Measurements from ENCODE around the gene FHAD1.
"Not testable (repeated sequence)": the region's sequence is repeated elsewhere in the genome, so short reads cannot be mapped to it uniquely, and the experiment has no call there.

The FHAD1 gene

DNA sequence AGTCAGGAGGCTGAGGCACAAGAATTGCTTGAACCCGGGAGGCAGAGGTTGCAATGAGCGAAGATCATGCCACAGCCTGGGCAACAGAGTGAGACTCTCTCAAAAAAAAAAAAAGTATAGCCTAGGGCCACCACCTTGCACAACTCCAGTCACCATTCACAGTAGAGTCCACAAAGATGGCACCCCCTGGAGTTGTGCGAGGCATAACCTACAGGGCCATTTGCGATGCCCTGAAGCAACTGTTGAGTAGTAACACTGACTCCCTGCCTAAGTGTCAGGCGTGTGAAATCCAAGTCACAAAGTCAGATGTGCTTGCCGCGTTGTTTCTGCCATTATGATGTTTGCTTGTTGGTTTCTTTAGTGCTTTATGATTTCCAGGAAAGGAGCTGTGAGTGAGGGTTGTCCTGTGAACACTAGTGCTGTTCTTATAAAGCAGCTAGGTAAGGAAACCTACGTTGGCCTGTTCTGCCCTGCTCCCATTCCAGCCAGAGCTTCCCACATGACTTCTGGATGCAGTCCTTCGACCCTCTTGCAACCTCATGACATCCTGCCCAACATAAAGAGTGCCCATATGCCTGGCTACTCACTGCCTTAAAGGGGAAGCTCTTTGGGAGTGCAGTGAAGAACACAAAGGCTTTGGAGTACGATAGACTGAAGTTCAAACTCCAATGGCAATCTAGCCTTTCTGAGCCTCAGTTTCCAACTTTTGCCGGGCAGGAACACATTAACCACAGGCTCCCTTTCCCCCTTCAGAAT, 29.8 kb downstream of the FHAD1 start:
- DNase-seq (ENCODE audit: low read depth, low spot score): no peak

DNA sequence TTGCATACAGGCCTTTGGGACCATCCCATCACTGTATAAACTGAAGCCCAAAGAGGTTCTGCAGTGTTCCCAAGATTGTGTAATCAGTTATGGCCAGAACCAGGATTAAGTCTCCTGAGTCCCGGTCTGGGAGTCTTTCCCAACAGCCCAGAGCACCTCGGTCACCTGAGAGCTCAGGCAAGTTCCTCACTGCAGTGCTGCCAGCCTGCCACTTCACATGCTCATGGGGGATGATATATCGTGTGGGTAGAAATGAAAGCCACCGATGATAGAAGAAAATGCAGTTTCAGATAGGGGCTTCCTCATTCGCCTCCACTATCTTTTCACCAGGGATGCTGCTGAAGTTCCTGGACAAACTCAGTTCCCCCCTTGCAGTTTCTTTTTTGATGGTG, 30.4 kb downstream of the FHAD1 start:
- DNase-seq (ENCODE audit: low read depth, low spot score): no peak

DNA sequence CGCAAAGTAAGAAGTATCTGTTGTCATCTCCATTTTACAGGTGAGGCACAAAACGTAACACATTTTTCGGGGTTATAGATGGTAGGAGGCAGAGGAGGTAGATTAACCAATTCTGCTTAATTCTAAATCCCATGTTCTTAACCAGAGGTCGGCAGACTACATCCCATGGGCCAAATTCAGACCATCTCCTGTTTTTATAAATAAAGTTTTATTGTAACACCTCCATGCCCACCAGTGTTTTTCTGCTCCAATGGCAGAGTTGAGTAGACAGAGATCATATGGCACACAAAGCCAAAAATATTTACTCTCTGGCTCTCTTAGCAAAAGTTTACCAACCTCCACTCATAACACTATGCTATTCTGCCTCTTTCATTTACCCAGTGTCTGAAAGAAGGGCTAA, 30.9 kb downstream of the FHAD1 start:
- no peak for DNase-seq (ENCODE audit: low read depth, low spot score)

DNA sequence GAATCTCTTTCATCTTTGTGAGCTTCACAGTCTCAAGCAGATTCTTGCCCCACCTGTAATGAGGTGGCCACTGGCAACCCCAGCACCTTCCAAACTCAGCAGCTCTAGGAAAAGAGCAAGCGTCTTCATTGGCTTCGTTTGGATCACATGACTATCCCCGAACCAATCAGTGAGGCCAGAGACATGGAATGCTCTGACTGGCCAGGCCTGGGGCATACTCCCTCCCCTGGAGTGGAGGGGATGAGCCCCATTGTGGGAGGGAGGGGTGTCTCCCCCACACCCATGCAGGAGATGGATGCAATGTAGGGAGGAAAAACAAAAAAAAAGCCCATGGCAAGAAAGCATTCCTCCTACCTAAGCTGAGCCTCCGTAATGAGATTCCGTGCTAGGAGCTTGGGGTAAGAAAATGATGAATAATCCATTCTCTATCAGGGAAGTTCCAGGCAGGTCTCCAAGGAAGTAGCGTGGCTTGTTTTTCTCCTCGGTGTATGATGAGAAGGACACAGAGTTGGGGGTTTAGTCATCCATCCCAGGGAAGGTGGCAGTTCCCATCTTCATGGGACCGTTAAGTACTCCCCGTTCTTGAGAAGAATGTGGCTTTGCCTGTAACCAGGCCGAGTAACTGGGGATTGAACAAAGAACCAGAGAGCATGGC, 32.7 kb downstream of the FHAD1 start:
- DNase-seq (ENCODE audit: low read depth, low spot score): no peak

DNA sequence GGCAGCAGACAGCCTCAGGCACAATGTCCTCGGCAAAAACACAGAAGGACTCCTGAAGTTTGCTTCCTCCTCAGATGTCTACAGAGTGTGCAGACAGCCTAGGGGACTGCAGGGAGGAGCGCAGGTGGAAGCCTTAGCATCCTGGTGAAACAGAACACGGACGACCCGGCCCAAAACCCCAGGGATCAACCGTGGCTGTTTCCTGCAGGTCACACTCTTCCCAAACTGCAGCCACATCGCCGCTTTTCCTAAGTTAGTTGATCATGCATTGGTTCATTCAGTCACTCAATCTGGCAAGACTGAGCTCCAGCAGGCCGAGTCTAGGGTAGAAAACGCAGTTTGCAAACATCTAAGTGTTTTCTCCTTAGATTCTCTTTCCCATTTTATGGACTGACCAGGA, 33.4 kb downstream of the FHAD1 start:
- no peak for DNase-seq (ENCODE audit: low read depth, low spot score)

DNA sequence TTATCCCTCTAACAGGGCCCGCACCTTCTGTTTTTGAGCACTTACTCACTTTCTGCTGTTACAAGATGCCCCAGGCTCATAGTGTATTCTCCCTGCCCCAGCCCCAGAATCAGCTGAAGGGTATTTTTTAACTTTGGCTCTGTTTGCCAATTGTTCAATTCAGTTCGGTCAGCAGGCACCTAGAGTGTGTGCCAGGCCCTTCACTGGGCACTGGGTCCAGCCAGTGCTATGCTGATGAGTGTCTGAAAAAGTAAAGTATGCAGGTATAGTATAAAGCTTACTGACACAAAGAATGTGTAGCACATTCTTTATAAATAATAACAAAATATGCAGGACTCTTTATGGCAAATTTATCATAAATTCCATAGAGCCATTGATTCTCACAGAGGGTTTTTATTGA, 35.0 kb downstream of the FHAD1 start:
- no peak for DNase-seq (ENCODE audit: low read depth, low spot score)

DNA sequence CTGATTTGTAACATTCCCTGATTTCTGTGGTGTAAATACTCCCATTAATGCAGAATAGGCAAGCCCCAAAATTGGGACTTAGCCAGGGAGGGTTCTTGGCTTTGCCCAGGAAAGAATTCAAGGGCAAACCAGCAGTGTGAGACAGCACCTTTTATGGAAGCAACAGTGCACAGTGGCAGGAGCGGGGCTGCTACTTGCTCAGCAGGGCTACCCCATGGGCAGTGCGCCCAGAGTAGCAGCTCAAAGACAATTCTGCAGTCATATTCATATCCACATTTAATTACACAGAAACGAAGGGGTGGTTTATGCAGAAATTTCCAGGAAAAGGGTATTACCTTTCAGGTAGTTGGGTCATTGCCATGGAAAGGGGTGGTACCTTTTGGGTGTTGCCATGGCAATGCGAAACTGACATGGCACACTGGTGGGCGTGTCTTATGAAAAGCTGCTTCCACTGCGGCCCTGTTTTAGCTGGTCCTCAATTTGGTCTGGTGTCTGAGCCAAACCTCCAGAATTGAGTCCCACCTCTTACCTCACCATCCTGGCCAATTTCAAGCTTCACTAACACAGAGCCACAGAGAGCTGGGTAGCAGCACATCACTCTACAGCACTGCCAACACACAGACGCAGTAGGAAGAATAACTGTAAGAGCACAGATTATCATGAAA, 35.9 kb downstream of the FHAD1 start:
- DNase-seq (ENCODE audit: low read depth, low spot score): no peak

DNA sequence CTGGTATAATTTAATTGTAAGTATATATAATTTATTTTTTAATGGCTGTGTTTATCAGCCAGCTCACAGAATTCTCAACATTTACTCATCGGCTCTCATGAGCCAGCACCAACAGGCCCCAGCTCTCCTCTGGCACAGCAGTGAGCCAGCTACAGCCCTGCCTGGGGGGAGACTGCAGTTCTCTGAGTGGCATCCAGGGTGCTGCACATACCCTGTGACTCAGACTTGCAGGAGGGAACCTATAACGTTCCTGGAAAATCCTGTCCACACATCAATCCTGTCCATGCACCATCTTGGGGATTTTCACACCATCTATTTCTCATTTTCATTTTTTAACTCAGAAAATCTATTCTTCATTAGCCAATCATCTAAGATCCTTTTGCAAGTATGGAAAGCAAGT, 36.5 kb downstream of the FHAD1 start:
- no peak for DNase-seq (ENCODE audit: low read depth, low spot score)

DNA sequence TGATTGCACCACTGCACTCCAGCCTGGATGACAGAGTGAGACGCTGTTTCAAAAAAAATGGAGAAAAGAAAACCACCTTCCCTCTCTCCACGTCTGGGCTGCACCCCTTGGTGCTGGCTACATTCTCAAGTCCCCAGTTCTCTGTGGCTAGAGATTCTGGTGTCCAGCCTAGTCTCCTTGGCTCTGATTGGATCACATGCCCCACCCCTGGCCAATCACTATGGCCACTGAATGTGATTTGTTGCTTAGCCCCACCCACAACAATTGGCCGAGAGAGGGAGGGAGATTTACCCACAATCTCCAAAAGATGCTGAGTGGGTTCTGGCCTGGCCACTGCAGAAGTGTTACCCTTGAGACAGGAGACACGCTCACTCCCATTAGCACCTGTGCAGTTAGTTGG, 39.4 kb downstream of the FHAD1 start:
- no peak for DNase-seq (ENCODE audit: low read depth, low spot score)

DNA sequence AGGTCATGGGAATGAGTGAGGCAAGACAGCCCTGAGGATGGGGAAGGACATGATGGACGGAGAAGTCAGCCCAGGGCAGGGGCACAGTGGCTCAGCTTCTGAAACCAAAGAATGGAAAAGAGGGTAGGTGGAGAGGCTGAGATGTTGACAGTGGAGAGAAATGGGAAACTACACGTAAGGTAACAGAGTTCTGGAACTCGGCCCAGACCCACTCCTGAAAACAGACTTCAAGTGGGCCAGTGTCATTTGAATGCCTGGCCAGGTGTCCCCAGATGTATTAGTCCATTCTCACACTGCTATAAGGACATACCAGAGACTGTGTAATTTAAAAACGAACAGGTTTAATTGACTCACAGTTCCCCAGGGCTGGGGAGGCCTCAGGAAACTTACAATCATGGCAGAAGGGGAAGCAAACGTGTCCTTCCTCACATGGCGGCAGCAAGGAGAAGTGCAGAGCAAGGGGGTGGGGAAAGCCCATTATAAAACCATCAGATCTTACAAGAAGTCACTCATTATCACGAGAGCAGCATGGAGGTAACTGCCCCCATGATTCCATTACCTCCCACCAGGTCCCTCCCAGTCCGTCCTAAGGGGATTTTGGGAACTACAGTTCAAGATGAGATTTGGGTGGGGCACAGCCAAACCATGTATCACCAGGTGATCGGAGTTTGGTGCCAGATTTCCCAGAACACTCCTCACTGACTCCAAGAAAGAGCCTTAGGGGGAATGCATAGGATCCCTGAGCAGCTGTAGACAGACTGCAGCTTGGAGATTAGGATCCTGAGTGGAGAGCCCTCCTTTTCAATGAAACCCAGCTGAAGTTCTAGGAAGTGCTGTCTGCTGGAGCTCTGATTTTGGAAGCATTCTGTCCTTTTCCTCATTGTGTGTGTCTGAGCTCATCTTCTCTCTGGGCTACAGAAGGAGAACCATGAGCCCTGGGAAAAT, 40.3 kb downstream of the FHAD1 start:
- DNase-seq (ENCODE audit: low read depth, low spot score): no peak

DNA sequence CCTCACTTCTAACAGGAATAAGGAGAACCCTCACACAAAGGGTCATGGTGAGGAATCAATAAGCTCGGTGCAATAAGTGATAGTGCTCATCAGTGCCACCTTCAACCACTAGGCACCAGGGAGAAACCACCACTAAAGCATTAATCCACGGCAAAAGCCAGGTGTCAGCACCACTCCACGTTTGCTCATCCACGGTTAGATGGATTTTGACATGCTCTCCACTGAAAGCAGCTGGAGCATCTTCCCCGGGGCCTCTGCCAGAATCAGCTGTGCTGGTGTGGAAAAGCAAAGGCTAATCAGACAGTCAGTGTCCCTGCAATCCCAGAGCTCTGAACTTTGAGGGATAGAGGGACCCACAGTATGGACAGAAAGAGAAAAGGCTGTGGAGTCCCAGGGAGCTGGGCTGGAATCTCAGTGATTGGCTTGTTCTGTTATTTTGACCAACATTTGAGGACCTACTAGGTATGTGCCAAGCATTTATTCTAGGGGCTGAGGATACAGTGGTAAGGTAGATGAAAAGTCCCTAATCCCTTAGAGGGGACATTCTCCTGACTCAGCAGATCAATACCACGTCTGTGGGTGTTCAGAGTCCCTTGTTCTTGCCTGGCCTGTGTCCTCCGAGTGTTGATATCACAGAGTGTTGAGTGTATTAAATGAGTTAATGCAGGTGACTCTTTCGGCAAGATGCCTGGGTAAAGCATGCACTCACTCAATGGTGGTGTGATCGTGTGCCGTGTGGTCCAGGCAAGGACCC, 41.3 kb downstream of the FHAD1 start:
- DNase-seq (ENCODE audit: low read depth, low spot score): no peak

DNA sequence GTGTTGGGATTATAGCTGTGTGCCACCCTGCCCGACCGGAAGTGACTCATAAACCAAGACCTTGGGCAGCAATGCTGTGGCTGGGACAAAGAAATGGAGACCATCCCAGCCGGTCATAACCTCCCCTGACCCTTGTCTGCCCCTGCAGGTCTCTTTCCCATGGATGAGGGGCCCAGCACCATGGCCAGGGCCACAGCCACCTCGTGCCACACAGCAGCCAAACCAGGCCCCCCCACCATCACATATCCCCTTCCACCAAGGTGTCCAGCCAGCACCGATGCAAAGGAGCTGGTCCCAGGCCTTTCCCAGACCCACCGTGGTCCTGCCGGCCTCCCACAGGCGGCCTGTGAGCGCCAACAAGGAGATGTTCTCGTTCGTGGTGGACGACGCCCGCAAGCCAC, 42.2 kb downstream of the FHAD1 start:
- DNase-seq (ENCODE audit: low read depth, low spot score): no peak

DNA sequence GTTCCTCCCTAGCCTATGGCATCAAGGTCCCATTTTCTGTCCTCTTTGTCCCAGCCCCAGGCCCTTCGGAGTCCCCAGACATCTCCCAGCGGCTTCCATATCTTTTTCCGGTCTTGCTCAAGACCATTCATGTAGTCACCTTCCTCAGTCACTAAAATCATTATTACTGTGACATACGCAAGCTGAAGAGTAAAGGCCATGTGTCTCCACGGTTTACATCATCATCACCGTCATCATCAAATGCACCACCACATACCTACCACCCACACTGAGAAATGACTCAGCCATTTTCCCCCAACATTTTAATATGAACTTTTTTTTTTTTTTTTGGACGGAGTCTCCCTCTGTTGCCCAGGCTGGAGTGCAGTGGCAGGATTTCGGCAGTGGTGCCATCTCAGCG, 43.4 kb downstream of the FHAD1 start:
- DNase-seq (ENCODE audit: low read depth, low spot score): no peak

DNA sequence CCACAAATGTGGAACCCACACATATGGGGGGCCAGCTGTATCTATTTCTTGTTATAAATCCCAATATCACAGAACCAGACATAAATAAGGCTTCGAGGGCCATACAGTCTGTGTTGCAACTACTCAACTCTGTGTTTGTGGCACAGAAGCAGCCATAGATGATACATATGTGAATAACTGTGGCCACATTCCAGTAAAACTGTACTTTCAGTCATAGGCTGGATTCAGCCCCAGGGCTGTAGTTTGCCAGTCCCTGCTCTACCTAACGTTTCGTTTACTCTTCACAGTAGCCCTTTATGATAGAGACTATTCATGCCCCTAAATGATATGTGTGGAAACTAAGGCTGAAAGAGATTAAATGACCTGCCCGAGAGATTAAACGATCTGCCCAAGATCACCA, 48.7 kb downstream of the FHAD1 start:
- no peak for DNase-seq (ENCODE audit: low read depth, low spot score)

DNA sequence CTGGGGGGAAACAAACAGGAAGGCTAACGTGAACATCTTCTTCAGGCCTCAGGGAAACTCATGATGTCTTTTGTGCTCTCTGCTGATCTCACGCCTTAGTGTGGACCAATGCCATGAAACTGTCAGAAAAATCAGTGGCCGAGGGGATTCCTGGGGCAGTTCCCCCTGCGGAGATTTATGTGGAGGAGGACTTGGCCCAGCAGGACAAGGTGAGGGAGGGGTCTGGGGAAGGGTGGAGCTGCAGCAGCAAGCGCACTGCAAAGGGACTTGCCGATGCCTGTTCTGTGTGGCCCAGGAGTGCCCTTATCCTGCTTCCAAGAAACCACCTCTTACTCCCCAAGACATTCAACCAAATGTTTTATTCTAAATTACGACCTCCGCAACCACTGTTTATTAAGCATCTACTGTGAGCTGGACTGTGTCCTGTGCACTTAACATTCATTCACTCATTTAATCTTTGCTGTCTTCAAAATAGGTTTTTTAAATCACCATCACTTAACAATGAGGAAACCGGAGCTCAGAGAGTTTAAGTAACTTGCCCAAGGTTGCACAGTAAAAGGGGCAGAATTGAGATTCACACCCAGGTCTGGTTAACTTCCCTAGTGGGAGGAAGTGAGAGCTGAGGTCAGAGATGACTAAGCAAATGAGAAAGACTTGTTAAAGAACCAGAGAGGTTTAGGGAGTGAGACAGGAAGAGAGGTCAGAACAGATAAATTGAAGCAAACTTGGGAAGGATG, 49.7 kb downstream of the FHAD1 start:
- no peak for DNase-seq (ENCODE audit: low read depth, low spot score)

DNA sequence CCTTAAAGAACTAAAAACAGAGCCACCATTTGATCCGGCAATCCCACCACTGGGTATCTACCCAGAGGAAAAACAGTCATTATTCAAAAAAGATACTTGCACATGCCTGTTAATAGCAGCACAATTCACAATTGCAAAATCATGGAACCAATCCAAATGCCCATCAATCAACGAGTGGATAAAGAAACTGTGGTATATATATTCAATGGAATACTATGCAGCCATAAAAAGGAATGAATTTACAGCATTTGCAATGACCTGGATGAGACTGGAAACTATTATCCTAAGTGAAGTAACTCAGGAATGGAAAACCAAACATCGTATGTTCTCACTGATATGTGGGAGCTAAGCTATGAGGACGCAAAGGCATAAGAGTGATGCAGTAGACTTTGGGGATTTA, 51.0 kb downstream of the FHAD1 start:
- DNase-seq (ENCODE audit: low read depth, low spot score): not testable (repeated sequence)

DNA sequence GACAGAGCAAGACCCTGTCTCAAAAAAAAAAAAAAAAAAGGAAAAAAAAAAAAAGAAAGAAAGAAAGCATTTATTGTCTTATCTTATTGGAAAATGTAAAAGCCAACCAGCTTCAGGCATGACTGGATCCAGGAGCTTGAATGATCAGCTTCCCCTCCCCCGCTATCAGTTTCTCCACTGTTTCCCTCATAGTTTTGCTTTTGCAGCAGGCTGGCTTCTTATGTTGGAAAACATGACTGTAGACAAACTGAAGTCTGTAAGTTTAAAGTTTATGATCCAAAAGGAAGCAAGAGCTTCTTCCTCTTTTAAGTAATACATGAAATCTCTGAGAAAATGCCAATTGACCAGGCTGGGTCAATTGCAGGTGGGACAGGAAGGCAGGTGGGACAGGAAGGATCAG, 52.2 kb downstream of the FHAD1 start:
- DNase-seq (ENCODE audit: low read depth, low spot score): no peak

DNA sequence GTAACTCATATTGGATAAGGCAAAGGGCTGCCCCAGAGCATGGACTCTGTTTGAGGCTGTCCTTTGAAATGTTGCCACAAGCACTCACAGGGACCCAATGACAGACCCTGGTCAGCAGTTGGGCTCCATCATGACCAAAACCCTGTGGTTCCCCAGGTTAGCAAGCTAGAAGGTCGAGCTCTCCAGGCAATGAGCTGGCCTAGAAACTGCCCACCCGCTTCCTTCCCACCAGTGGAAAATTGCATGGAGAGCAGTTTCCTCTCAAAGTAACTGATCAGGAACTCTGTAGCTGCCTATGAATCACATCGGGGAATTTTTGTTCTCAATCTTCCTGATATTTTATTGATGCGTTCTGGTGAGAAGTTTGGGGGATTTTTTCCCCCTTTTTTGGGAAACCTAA, 52.8 kb downstream of the FHAD1 start:
- DNase-seq (ENCODE audit: low read depth, low spot score): no peak

DNA sequence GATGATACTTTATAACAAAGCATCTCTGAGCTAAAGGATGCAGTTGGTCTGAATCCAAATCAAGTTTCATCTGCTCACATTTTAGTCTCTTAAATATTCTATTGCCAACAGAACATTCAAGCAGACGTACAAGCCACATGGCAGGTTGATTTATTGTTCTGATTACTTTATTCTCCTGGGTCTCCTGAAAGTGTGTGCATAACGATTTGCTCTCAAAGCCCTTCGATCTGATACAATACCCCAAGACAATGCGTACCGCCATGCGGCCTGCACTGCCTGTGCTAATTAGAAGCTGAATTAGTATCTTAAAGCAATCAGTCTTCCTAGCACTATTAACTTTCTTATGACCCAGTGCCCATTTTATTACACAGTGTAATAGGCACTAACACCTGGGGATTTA, 56.9 kb downstream of the FHAD1 start:
- no peak for DNase-seq (ENCODE audit: low read depth, low spot score)

DNA sequence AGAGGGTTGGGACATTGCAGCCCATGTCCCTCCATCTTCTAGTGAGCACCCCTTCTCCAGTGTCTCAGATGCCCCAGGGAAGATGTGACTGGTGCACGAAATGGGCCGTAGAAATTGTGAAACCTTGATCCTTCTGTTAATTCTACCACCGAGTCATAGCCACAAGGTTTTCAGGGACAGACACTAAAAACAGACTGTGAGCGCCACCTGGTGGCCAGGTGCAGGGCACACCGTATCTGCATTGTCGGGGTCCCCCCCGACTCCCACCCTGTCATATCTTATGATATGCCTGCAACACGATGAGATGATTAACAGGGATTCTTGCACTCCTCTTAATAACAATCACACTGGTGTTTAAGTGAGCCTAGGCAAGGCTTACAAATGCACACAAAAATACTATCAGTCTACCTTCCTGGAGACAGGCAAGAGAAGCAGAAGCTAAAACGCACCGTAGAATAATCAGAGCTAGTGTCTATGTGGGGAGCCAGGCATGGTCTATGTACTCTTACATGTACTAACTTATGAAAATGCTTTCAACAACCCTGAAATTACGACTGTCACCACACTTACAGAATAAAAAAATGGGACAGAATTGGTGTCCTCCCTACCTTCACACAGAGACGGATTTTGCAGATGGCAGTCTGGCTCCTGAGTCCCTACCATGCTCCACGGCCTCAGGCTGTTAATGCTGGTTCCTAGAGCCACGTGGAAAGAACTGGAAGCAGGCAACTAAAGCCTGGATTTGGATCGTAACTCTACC, 57.9 kb downstream of the FHAD1 start:
- DNase-seq (ENCODE audit: low read depth, low spot score): no peak
